Measurements from ENCODE around the gene CRY2. TPM values are rescaled to one million over a fixed set of nuclear protein-coding genes. Genes with fewer than 3 reads are reported as not detected.
A peak's percentile ranks its signal among the peaks of the same experiment; 100 is the strongest.

Gene CRY2
- total RNA-seq, 1 donor from 2014 or later, result 54.2 TPM

GRCh38 chr11:45860348-45860747 is 13.1 kb downstream of the CRY2 start:
- TF ChIP-seq CTCF (IDR thresholded peaks at IDR 0.05), result no peak
- Histone ChIP-seq H3K4me1 (peaks cover 54% of the 10 kb centered on the region), H3K36me3 (peaks cover 83% of the 10 kb centered on the region), H3K27me3 (no peaks in the 10 kb centered on the region), H3K27ac (peak overlapping the region; percentile 82), H3K9me3 (no peaks in the 10 kb centered on the region), H3K4me3 (no peak overlapping the region)
- intact Hi-C loops (cut with DNase I), result no loop called here
- no peak for DNase-seq
- ATAC-seq, result no peak

- no peaks in the 10 kb centered on the region for H3K9me3 ChIP-seq
- peak overlapping the region; percentile 82 for H3K27ac ChIP-seq
- H3K36me3 ChIP-seq, result peaks cover 83% of the 10 kb centered on the region
- no peaks in the 10 kb centered on the region for H3K27me3 ChIP-seq
- ATAC-seq (no peak), DNase-seq (no peak)
- H3K4me1 ChIP-seq, result peaks cover 48% of the 10 kb centered on the region
- intact Hi-C loops (cut with DNase I), result no loop called here
- H3K4me3 ChIP-seq, result no peak overlapping the region
- no peak for TF ChIP-seq CTCF (IDR thresholded peaks at IDR 0.05)
These were observed 13.7 kb downstream of the CRY2 start for GRCh38 chr11:45860764-45861510.

GRCh38 chr11:45864041-45864440 is 16.8 kb downstream of the CRY2 start:
- no peak overlapping the region for H3K27ac ChIP-seq
- peaks cover 18% of the 10 kb centered on the region for H3K4me1 ChIP-seq
- intact Hi-C loops (cut with DNase I), result no loop called here
- H3K36me3 ChIP-seq, result peaks cover 94% of the 10 kb centered on the region
- no peak for DNase-seq
- TF ChIP-seq CTCF (IDR thresholded peaks at IDR 0.05), result no peak
- no peak overlapping the region for H3K4me3 ChIP-seq
- no peaks in the 10 kb centered on the region for H3K9me3 ChIP-seq
- no peak for ATAC-seq
- no peaks in the 10 kb centered on the region for H3K27me3 ChIP-seq

GRCh38 chr11:45869551-45869950 is 22.3 kb downstream of the CRY2 start:
- Histone ChIP-seq H3K4me1 (no peaks in the 10 kb centered on the region), H3K36me3 (peaks cover 100% of the 10 kb centered on the region), H3K9me3 (no peaks in the 10 kb centered on the region), H3K4me3 (no peak overlapping the region), H3K27ac (no peak overlapping the region), H3K27me3 (no peaks in the 10 kb centered on the region)
- TF ChIP-seq CTCF (IDR thresholded peaks at IDR 0.05), result no peak
- ATAC-seq (no peak), DNase-seq (no peak)
- intact Hi-C loops (cut with DNase I), result no loop called here

GRCh38 chr11:45870706-45871105 is 23.4 kb downstream of the CRY2 start:
- H3K4me1 ChIP-seq, result no peaks in the 10 kb centered on the region
- H3K27ac ChIP-seq, result no peak overlapping the region
- intact Hi-C loops (cut with DNase I), result no loop called here
- H3K36me3 ChIP-seq, result peaks cover 100% of the 10 kb centered on the region
- TF ChIP-seq CTCF (IDR thresholded peaks at IDR 0.05), result no peak
- no peaks in the 10 kb centered on the region for H3K9me3 ChIP-seq
- ATAC-seq (no peak), DNase-seq (peak; percentile 36)
- H3K4me3 ChIP-seq, result no peak overlapping the region
- H3K27me3 ChIP-seq, result no peaks in the 10 kb centered on the region

Data from upper lobe of right lung (tissue), 1 donor.